Neural crest cell (in vitro differentiated cells): ENCODE data around the gene RYR3. TPM values are rescaled to one million over a fixed set of nuclear protein-coding genes. Genes with fewer than 3 reads are reported as not detected.

Experiments used
- DNase-seq: peaks from one replicate; pipeline ENCODE4 v3.0.0; 2021; ENCODE audit warnings: low read depth, mixed read lengths, low spot score
- H3K27ac Mint-ChIP-seq: one replicate; pipeline ENCODE4 v1.8.0; 2021; ENCODE audit warnings: mild to moderate bottlenecking, mixed read lengths; ENCODE audit not compliant: unreplicated experiment
- H3K27me3 Mint-ChIP-seq: 2 replicates; pipeline ENCODE4 v1.8.0; 2021; ENCODE audit warnings: low read depth, mild to moderate bottlenecking, mixed read lengths
- H3K36me3 Mint-ChIP-seq: 2 replicates; pipeline ENCODE4 v1.8.0; 2021; ENCODE audit warnings: low read depth, mild to moderate bottlenecking, mixed read lengths
- H3K4me1 Mint-ChIP-seq: 2 replicates; pipeline ENCODE4 v1.8.0; 2021; ENCODE audit warnings: mixed read lengths
- H3K4me3 Mint-ChIP-seq: one replicate; pipeline ENCODE4 v1.8.0; 2021; ENCODE audit warnings: mild to moderate bottlenecking, mixed read lengths
- H3K9me3 Mint-ChIP-seq: 2 replicates; pipeline ENCODE4 v1.8.0; 2021; ENCODE audit warnings: mixed read lengths
- CTCF ChIP-seq: fragments of 200-600 bp; sonication (generic); conservative IDR thresholded peaks from 2 replicates; pipeline ENCODE4 v1.5.0; 2021; ENCODE audit warnings: antibody characterized with exemption, mild to moderate bottlenecking
- total RNA-seq: library from RNA; stranded (reverse); gene quantifications from 2 replicates; pipeline ENCODE4 v1.2.1, GENCODE V29; 2021

Gene RYR3
- total RNA-seq, 1 donor from 2014 or later = 2.2 TPM

DNA sequence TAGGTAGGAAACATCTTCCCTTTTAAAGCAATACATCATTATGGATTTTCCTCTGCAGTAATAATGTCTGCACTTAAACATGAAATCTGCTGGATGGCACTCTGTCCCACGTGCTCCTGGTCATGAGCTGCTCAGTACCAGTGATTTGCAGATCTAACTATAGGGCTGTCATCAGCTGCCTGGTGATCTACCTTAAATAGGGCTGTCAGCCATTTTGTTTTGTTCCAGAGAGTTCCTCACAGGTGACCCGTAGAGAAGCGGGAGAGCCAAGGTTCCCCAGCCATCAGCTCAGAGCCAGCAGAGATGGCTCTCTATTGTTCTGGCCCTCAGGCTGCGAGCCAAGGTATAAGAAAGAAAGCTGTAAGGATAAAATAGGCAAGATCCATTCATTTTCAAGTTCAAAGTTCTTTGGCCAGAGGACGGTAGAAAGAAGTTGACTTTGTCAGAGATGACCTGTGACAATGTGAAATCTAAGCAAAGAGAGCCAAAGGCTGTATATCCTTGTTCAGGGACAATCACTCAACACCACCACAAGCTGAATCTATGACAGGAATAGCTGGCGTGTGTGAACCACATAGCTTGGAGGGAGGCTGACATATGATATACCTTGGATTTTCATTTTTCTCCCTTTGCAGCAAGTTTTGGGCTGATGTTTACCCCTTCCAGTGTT lies 156.5 kb downstream of the RYR3 start:
- Mint-ChIP-seq H3K9me3 (no peaks in the 10 kb centered on the region), H3K27me3 (no peaks in the 10 kb centered on the region), H3K4me1 (no peaks in the 10 kb centered on the region), H3K4me3 (no peak overlapping the region), H3K27ac (no peak overlapping the region), H3K36me3 (no peaks in the 10 kb centered on the region)
- DNase-seq = no peak
- TF ChIP-seq CTCF = no peak

- Mint-ChIP-seq H3K4me3 (no peak overlapping the region), H3K4me1 (no peaks in the 10 kb centered on the region), H3K27me3 (no peaks in the 10 kb centered on the region), H3K27ac (no peak overlapping the region), H3K36me3 (no peaks in the 10 kb centered on the region), H3K9me3 (no peaks in the 10 kb centered on the region)
- TF ChIP-seq CTCF = no peak
- no peak for DNase-seq
Measured at GRCh38 chr15:33467816-33468163, 157.0 kb downstream of the RYR3 start.

DNA sequence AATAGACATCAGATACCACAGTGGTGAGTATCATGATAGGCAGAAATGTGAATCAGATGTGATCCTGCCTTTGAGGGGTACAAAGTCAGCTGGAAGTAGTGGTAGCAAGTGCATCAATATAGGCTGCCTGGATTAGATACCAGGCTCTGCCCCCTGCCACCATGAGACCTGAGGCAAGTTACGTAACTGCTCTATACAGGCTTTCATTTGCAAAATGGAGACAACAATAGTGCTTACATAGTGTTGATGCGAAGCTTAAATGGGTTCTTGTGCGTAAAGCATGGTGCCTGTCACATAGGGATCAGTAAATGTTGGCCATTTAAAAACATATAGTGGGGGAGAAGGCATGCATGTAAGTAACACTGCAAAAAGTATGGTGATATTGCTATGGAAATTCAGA lies 158.0 kb downstream of the RYR3 start:
- Mint-ChIP-seq H3K9me3 (no peaks in the 10 kb centered on the region), H3K4me1 (no peaks in the 10 kb centered on the region), H3K4me3 (no peak overlapping the region), H3K27me3 (no peaks in the 10 kb centered on the region), H3K36me3 (no peaks in the 10 kb centered on the region), H3K27ac (no peak overlapping the region)
- no peak for TF ChIP-seq CTCF
- no peak for DNase-seq

DNA sequence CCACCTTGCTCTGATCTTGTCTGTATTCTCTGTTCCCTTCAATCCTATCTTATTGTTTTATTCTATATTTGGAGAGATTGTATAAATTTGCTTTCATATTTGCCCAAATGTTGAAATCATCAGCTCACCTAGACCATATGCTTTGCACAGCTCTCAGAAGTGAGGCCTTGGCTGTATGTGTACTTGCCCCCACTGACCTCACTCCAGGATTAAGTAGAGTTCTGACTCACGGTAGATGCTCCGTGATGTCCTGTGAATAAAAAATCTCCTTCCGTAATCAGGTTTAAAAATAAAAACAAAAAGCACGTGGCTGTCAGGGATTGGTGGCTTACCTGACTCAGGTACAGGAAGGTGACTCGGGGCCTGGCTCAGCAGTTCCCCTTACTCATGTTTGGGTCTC lies 162.2 kb downstream of the RYR3 start:
- H3K4me1 Mint-ChIP-seq = no peaks in the 10 kb centered on the region
- TF ChIP-seq CTCF = no peak
- H3K9me3 Mint-ChIP-seq = peaks cover 3% of the 10 kb centered on the region
- H3K27me3 Mint-ChIP-seq = peaks cover 3% of the 10 kb centered on the region
- no peak overlapping the region for H3K4me3 Mint-ChIP-seq
- no peak overlapping the region for H3K27ac Mint-ChIP-seq
- H3K36me3 Mint-ChIP-seq = no peaks in the 10 kb centered on the region
- DNase-seq = no peak

- TF ChIP-seq CTCF = no peak
- Mint-ChIP-seq H3K27ac (no peak overlapping the region), H3K9me3 (peaks cover 3% of the 10 kb centered on the region), H3K4me3 (no peak overlapping the region), H3K36me3 (no peaks in the 10 kb centered on the region), H3K27me3 (peaks cover 3% of the 10 kb centered on the region), H3K4me1 (no peaks in the 10 kb centered on the region)
- DNase-seq = no peak
Measured at GRCh38 chr15:33473714-33474113, 162.9 kb downstream of the RYR3 start.
